Eye (tissue), 1 donor: ENCODE data around the gene UNC5A.

Source experiments
- DNase-seq: peaks from one replicate; pipeline ENCODE4 v3.0.0-alpha.2; 2015

UNC5A gene

DNA sequence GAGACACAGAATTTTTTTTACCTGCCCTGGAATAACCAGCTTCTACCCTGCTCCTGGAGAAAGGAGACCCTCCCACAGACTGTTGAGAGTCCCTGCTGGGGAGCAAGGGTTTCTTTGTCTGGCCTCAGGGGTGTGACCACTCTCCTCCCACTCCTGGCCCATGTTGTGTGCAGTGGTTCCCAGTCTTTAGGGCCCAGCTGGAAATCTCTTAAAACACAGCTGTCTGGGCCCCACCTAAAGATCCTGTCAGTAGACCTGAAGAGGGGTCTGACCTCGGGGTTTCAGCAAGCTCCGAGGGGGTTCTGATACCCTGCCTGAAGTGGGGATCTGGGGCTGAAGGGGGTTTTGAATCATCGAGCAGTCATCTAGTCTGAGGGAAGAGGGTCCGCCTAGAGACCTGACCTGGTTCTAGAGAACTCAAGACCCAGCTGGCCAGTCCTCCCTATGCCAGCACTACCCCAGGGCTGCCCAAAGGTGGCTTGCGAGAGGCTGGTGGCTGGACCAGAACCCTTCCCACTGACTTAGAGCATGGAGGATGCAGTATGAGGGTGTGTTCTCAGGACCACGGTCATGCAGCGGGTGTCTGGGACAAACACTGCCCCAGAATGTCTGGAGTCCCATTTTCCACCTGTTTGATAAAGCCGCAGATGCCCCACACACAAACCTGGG lies 8.1 kb upstream of the UNC5A start:
- DNase-seq: no peak

DNA sequence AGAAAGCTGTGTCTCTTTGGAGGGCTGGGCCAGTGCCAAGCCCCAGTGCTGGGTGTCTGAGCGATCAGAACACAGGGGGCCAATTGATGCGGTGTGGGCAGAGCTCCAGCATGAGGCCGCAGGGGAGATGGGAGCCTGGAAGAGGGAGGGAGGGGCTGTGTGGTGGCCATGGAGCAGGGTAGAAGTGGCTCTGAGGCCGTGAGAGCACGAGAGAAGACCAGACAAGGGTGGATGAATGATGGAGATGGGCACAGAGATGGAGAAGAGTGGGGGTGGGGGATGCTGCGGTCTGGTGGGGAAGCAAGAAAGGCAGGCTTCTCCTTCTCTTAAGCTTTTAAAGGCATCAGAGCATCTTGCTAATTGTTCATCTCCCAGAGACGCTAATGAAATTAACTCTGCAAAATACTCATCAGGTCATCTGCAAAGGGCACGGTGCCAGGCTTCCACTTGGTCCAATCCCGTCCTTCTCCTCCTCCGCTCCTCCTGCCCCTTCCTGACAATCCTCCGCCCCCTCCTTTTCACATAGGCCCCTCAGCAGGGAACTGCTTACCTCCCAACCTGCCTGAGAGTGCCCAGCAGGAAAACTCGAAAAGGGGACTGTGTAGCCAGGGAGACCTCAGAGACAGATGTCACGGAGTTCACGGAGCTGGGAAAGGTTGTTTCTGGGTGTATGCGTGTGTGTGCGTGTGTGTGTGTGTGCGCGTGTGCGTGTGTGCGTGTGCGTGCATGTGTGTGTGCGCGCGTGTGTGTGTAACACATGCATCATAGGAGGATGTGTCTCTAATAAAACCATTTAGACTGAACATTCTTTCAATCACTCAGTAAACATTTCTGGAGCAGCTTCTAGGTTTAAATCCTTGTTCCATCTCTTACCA lies 7.1 kb upstream of the UNC5A start:
- no peak for DNase-seq

DNA sequence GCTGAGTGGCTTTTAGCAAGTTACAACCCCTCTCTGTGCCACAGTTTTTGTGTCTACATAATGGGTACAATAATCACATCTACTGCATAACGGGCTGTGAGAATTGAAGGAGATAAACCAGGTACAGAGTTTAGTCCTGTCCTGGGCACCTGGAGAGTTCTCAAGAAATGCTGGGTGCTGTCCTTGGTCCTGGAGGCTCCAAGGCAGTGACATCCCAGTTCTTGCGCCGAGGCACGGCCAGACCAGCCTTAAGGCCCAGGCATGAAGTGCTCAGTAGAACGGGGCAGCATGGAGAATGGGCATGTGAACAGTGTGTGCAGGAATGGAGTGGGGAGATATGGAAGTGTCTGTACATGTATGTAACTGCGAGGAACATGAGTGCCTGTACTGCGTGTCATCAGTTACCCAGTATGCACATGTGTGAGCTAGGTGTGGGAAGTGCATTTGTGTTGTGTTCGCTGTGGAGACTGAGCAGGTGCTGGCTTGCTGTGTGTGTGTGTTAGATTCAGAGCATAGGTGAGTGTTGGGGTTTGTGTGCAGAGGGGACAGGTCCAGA lies 6.3 kb upstream of the UNC5A start:
- peak; percentile 82 for DNase-seq

- no peak for DNase-seq
Observed at GRCh38 chr5:176806137-176806536, 4.2 kb upstream of the UNC5A start.

- DNase-seq: peak; percentile 75
Observed at GRCh38 chr5:176809544-176810080, 747 bp upstream of the UNC5A start.

- DNase-seq: peak; percentile 52
Observed at GRCh38 chr5:176810687-176811501, 535 bp downstream of the UNC5A start.

- DNase-seq: peak; percentile 79
Observed at GRCh38 chr5:176812269-176813259, 2.2 kb downstream of the UNC5A start.

- DNase-seq: no peak
Observed at GRCh38 chr5:176813587-176814312, 3.4 kb downstream of the UNC5A start.

DNA sequence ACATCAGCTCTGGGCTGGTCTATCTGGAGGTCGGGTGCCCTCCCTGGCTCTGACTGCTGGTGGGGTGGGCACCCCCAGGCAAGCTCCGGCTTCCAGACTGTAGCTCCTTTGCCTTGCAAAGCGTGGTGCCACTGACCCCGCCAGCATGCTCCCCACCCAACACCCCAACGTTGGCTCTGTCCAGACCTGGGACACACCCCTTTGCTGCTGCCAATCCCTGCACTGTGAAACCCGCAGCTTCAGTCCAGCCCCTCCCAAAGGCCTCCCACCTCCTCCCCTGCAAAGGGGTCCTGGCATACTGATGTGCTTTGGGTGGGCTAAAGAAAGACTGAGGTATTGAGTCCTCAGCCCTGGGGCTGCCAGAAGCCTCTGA lies 3.9 kb downstream of the UNC5A start:
- DNase-seq: no peak

- DNase-seq: no peak
Observed at GRCh38 chr5:176814836-176815438, 4.6 kb downstream of the UNC5A start.

DNA sequence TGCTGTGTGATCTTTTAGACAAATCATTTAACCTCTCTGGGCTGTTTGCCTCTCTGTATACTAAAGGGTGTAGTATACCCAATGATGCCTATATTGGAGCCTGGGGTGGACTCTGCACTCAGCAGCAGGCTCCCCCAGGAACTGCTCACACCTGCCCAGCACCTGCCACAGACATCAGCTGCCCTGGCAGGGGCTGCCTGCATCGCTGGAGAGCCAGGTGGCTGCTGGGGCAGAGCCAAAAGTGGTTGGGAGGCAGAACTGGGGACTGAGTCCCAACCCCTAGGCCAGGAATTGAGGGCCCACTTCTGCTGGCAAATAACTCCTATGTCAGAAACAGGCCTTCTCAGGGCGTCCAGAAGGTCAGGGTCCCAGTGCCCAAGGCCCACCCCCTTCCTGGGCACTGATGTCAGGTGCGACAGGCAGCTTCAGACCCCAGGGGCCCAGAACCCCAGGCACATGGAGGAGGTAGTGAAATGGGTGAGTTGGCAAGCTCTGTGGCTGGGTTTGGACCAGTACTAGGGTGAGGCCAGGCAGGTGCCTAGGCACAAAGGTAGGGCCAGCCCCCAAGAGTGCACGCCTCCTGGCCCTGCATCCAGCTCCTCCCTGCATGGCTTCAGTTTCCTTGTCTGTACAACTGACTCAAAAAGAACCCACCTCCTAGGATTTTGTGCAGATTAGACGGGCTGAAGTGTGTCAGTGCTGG lies 5.8 kb downstream of the UNC5A start:
- DNase-seq: no peak

GRCh38 chr5:176816791-176817347 lies 6.5 kb downstream of the UNC5A start:
- peak; percentile 52 for DNase-seq

- peak; percentile 75 for DNase-seq
Observed at GRCh38 chr5:176817369-176817840, 7.0 kb downstream of the UNC5A start.

GRCh38 chr5:176817841-176818377 lies 7.5 kb downstream of the UNC5A start:
- peak; percentile 80 for DNase-seq

GRCh38 chr5:176818391-176819098 lies 8.2 kb downstream of the UNC5A start:
- DNase-seq: no peak

- no peak for DNase-seq
Observed at GRCh38 chr5:176819476-176819875, 9.1 kb downstream of the UNC5A start.

- no peak for DNase-seq
Observed at GRCh38 chr5:176820937-176821336, 10.6 kb downstream of the UNC5A start.

DNA sequence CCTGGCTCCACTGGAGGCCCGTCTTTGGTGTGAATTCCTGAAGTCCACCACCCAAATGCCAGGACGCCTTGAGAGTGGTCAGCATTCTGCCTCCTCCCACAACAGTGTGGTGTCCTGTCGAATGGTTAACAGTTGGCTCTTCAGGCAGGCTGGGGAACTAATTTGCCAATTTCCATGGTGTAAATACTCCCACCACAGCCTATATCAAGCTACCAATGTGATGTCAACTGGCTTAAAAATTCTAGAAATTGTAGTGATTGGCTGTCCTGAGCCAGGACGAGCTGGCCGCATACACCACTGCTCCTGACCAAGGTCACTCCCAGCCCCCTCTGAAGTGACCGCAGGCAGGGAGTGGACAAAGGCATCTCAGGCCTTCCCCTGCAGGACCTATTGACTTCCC lies 11.1 kb downstream of the UNC5A start:
- no peak for DNase-seq
